Nephron progenitor cell (in vitro differentiated cells): ENCODE data around the gene AVEN.

ENCODE experiments used
- DNase-seq: peaks from one replicate; pipeline ENCODE4 v3.0.0; 2021
- H3K27ac Mint-ChIP-seq: 2 replicates; pipeline ENCODE4 v1.8.0; 2021; ENCODE audit warnings: mild to moderate bottlenecking, moderate library complexity, mixed read lengths
- H3K27me3 Mint-ChIP-seq: 2 replicates; pipeline ENCODE4 v1.8.0; 2021; ENCODE audit warnings: mild to moderate bottlenecking, low read depth, mixed read lengths; ENCODE audit not compliant: poor library complexity
- H3K36me3 Mint-ChIP-seq: 2 replicates; pipeline ENCODE4 v1.8.0; 2021; ENCODE audit warnings: low read depth, mixed read lengths
- H3K4me1 Mint-ChIP-seq: 2 replicates; pipeline ENCODE4 v1.8.0; 2021; ENCODE audit warnings: mixed read lengths
- H3K4me3 Mint-ChIP-seq: 2 replicates; pipeline ENCODE4 v1.8.0; 2021; ENCODE audit warnings: mild to moderate bottlenecking, moderate library complexity, mixed read lengths
- H3K9me3 Mint-ChIP-seq: 2 replicates; pipeline ENCODE4 v1.8.0; 2021; ENCODE audit warnings: mild to moderate bottlenecking, moderate library complexity, mixed read lengths
- TF ChIP-seq, protein P1 (sequence below): fragments of 200-600 bp; sonication (generic); IDR thresholded peaks from 2 replicates; pipeline ENCODE4 v1.5.0; 2021; ENCODE audit warnings: antibody characterized with exemption

AVEN gene, protein sequence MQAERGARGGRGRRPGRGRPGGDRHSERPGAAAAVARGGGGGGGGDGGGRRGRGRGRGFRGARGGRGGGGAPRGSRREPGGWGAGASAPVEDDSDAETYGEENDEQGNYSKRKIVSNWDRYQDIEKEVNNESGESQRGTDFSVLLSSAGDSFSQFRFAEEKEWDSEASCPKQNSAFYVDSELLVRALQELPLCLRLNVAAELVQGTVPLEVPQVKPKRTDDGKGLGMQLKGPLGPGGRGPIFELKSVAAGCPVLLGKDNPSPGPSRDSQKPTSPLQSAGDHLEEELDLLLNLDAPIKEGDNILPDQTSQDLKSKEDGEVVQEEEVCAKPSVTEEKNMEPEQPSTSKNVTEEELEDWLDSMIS

DNA sequence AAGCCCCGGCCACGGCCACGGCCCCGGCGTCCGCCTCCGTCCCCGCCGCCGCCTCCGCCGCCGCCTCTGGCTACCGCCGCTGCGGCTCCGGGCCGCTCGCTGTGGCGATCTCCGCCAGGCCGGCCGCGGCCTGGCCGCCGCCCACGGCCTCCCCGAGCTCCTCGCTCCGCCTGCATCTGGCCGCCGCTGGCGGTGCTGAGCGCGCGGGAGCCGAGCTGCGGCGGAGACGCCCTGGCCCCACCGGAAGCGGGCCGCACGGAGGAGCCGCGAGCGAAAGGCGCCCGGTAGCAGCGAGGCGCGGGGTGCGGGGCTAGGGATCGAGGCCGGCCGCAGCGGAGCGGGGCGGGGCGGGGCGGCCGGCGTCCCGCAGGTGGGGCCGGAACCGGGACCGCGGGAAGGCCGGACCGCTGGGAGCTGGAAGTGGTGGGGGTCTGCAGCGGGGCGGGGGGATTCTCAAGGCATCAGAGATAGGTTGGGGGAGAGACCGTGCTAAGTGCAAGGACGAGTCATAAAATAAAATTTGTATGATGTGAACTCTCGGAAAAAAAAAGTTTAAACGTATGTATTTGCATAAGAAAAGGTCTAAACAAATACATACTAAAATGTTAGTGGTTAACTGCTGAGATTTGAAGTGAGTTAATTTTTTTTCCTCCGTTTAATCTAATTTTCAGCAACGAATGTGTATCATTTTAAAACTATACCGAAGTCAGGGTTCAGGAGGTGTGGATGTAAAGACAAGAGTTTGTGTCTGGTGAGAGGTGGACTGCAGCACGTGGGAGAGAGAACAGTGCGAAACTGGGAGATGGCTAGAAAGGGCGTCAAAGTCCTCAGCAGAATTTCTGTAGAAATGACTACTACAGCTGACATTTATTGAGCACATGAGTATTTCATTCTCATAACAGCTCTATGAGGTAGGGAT lies at the start of gene AVEN:
TSS of gene AVEN (minus strand) at position 334 of the 919 bp plus-strand sequence. CDS start at position 176, 158 bp downstream.
- H3K27ac Mint-ChIP-seq = no peak within 1 kb of the TSS
- peaks cover 5% of the 10 kb centered on the region for H3K27me3 Mint-ChIP-seq
- peak; percentile 75 for DNase-seq
- no peaks in the 10 kb centered on the region for H3K36me3 Mint-ChIP-seq
- H3K9me3 Mint-ChIP-seq = no peaks in the 10 kb centered on the region
- H3K4me3 Mint-ChIP-seq = peak within 1 kb of the TSS; percentile 85
- H3K4me1 Mint-ChIP-seq = peaks cover 24% of the 10 kb centered on the region
- TF ChIP-seq, protein P1, sequence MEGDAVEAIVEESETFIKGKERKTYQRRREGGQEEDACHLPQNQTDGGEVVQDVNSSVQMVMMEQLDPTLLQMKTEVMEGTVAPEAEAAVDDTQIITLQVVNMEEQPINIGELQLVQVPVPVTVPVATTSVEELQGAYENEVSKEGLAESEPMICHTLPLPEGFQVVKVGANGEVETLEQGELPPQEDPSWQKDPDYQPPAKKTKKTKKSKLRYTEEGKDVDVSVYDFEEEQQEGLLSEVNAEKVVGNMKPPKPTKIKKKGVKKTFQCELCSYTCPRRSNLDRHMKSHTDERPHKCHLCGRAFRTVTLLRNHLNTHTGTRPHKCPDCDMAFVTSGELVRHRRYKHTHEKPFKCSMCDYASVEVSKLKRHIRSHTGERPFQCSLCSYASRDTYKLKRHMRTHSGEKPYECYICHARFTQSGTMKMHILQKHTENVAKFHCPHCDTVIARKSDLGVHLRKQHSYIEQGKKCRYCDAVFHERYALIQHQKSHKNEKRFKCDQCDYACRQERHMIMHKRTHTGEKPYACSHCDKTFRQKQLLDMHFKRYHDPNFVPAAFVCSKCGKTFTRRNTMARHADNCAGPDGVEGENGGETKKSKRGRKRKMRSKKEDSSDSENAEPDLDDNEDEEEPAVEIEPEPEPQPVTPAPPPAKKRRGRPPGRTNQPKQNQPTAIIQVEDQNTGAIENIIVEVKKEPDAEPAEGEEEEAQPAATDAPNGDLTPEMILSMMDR = no peak

DNA sequence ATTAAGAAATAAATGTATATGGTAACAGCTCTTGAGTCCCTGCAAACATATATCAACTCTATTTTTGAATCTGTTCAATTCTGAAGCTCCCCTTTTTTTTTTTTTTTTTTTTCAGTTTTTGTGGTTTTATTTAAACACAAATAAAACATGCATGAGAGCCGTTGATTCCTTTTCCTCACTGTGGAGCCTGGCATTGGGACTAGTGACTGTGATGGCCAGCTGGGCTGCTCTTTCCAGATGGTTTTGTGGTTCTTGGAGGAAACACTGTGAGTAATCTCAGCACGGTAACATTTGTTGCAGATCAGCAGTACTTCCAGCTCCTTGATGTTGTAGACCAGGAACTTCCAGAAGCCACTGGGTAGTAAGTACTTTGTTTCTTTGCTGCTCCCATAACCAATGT lies 46.7 kb upstream of the AVEN start:
- TF ChIP-seq, protein P1 = no peak
- peaks cover 2% of the 10 kb centered on the region for H3K27me3 Mint-ChIP-seq
- no peak overlapping the region for H3K27ac Mint-ChIP-seq
- DNase-seq = no peak
- peaks cover 50% of the 10 kb centered on the region for H3K36me3 Mint-ChIP-seq
- H3K9me3 Mint-ChIP-seq = no peaks in the 10 kb centered on the region
- no peaks in the 10 kb centered on the region for H3K4me1 Mint-ChIP-seq
- no peak overlapping the region for H3K4me3 Mint-ChIP-seq

DNA sequence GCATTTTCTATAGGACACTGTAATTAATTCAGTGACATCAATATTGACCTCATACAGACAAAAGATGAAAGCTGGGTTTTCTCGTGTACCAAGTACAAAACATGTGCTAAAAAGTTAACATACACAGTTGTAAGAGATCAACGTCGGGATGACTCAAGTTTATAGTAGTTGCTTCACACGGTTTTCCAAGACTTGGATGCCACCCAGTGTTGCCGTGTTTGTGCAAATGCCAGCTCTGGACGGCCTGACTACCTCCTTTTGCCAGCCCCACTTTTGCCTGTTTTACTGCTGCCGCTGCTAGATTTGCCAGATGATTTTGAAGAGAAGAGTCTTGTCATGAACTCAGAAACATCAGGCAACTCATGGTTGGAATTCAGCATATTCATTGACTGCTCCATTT lies 45.1 kb upstream of the AVEN start:
- Mint-ChIP-seq H3K9me3 (no peaks in the 10 kb centered on the region), H3K4me3 (no peak overlapping the region), H3K27ac (peak overlapping the region; percentile 17), H3K36me3 (peaks cover 40% of the 10 kb centered on the region), H3K4me1 (no peaks in the 10 kb centered on the region), H3K27me3 (peaks cover 2% of the 10 kb centered on the region)
- no peak for DNase-seq
- TF ChIP-seq, protein P1 = no peak

DNA sequence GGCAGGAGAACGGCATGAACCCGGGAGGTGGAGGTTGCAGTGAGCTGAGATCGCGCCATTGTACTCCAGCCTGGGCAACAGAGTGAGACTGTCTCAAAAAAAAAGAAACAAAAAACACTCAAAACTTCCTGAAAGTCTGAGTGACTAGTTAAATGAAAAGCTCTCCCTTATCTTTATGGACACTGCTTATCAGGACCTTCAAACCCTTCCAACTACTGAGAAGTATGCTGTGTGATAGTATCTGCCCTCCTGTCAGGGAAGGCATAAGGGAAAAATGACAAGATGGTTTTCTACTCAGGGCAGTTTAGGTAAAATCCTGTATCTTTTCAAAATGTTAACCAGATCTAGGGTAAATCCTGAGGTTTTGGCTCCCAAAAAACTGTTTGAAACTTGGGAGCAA lies 40.9 kb upstream of the AVEN start:
- no peak overlapping the region for H3K4me3 Mint-ChIP-seq
- H3K27me3 Mint-ChIP-seq = peaks cover 6% of the 10 kb centered on the region
- H3K4me1 Mint-ChIP-seq = no peaks in the 10 kb centered on the region
- no peak for DNase-seq
- TF ChIP-seq, protein P1 = no peak
- no peak overlapping the region for H3K27ac Mint-ChIP-seq
- peaks cover 11% of the 10 kb centered on the region for H3K36me3 Mint-ChIP-seq
- no peaks in the 10 kb centered on the region for H3K9me3 Mint-ChIP-seq

DNA sequence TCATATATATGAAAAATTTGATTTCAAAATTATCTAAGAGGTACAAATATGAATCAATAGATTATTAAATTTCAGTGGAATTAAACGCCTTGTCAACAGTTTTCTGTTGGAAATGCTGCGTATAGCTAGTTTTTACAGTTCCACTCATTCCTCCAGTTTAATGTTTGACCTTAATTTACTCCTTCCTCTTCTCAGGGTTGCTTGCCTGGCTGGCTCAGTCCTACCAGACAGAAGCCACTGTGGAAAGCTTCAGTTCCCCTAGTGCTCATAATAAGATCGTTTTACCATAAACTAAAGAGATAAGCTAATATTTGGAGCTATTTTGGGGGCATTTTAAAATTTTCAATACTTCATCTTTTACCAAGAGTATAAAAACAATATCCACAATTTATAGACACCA lies 39.9 kb upstream of the AVEN start:
- H3K27ac Mint-ChIP-seq = no peak overlapping the region
- H3K27me3 Mint-ChIP-seq = peaks cover 3% of the 10 kb centered on the region
- TF ChIP-seq, protein P1 = no peak
- peaks cover 6% of the 10 kb centered on the region for H3K36me3 Mint-ChIP-seq
- H3K4me3 Mint-ChIP-seq = no peak overlapping the region
- no peak for DNase-seq
- no peaks in the 10 kb centered on the region for H3K9me3 Mint-ChIP-seq
- no peaks in the 10 kb centered on the region for H3K4me1 Mint-ChIP-seq
